ENCODE results near the gene CCDC6. TPM values are rescaled to one million over a fixed set of nuclear protein-coding genes. Genes with fewer than 3 reads are reported as not detected.

CCDC6 gene
- polyA plus RNA-seq, 3 donors, result 4.2 to 13.5 (median 6.2) TPM

GRCh38 chr10:59878915-59879314 is 27.4 kb downstream of the CCDC6 start:
- H3K9me3 Mint-ChIP-seq, result no peaks in the 10 kb centered on the region
- Histone ChIP-seq H3K36me3 (replicated peaks in 1 of 2; ENCODE audit: control insufficient read depth in 1 of 2, insufficient read depth in 2 of 2, low read length in 2 of 2) (no peaks in the 10 kb centered on the region), H3K9ac (ENCODE audit: insufficient read depth, low read length, poor library complexity, severe bottlenecking) (no peak overlapping the region), H2AFZ (ENCODE audit: insufficient read depth, low read depth, low read length, poor library complexity, severe bottlenecking) (no peak overlapping the region), H3K4me3 (replicated peaks in 1 of 3; ENCODE audit: low read depth in 2 of 3, low read length in 3 of 3) (no peak overlapping the region), H4K20me1 (ENCODE audit: insufficient read depth, low read length) (peaks cover 91% of the 10 kb centered on the region), H3K79me2 (ENCODE audit: insufficient read depth, low read length) (peaks cover 95% of the 10 kb centered on the region), H3K27me3 (ENCODE audit: control insufficient read depth in 2 of 2, insufficient read depth in 2 of 2, low read length in 2 of 2) (no peaks in the 10 kb centered on the region), H3K27ac (ENCODE audit: low read depth in 1 of 2, low read length in 2 of 2) (no peak overlapping the region), H3K4me1 (ENCODE audit: control insufficient read depth in 1 of 2, insufficient read depth in 2 of 2, low read length in 2 of 2) (peaks cover 15 to 27% of the 10 kb centered on the region in 2 donors), H3K9me3 (replicated peaks in 1 of 2; ENCODE audit: control insufficient read depth in 1 of 2, insufficient read depth in 1 of 2, low read length in 2 of 2) (no peaks in the 10 kb centered on the region), H3K4me2 (replicated peaks; ENCODE audit: extremely low read depth, low read length, poor library complexity, severe bottlenecking) (no peak overlapping the region)
- H3K27me3 Mint-ChIP-seq (ENCODE audit: low read depth in 3 of 3), result peaks cover 0 to 4% (median 2%) of the 10 kb centered on the region in 3 donors
- no peak for DNase-seq
- TF ChIP-seq CTCF (IDR thresholded peaks at IDR 0.05), result no peak
- intact Hi-C loops (cut with micrococcal nuclease), result loop anchor here in 1 of 2 donors (10.0 kb wide), 1 partner anchor 156 kb away; no protein-coding TSS in a partner anchor
- no CpG with 5 or more reads among the region's 2 CpGs for WGBS (ENCODE audit: insufficient coverage)
- H3K27ac Mint-ChIP-seq, result no peak overlapping the region
- no peak overlapping the region for H3K4me3 Mint-ChIP-seq
- peaks cover 7 to 10% of the 10 kb centered on the region in 2 donors for H3K36me3 Mint-ChIP-seq
- H3K4me1 Mint-ChIP-seq, result peaks cover 43% of the 10 kb centered on the region

GRCh38 chr10:59878289-59878688 is 28.1 kb downstream of the CCDC6 start:
- no peak for TF ChIP-seq CTCF (IDR thresholded peaks at IDR 0.05)
- Histone ChIP-seq H3K27me3 (ENCODE audit: control insufficient read depth in 2 of 2, insufficient read depth in 2 of 2, low read length in 2 of 2) (no peaks in the 10 kb centered on the region), H3K4me2 (replicated peaks; ENCODE audit: extremely low read depth, low read length, poor library complexity, severe bottlenecking) (no peak overlapping the region), H3K4me1 (ENCODE audit: control insufficient read depth in 1 of 2, insufficient read depth in 2 of 2, low read length in 2 of 2) (peaks cover 15 to 24% of the 10 kb centered on the region in 2 donors), H3K4me3 (replicated peaks in 1 of 3; ENCODE audit: low read depth in 2 of 3, low read length in 3 of 3) (no peak overlapping the region), H2AFZ (ENCODE audit: insufficient read depth, low read depth, low read length, poor library complexity, severe bottlenecking) (no peak overlapping the region), H3K79me2 (ENCODE audit: insufficient read depth, low read length) (peaks cover 95% of the 10 kb centered on the region), H3K27ac (ENCODE audit: low read depth in 1 of 2, low read length in 2 of 2) (no peak overlapping the region), H3K36me3 (replicated peaks in 1 of 2; ENCODE audit: control insufficient read depth in 1 of 2, insufficient read depth in 2 of 2, low read length in 2 of 2) (no peaks in the 10 kb centered on the region), H3K9ac (ENCODE audit: insufficient read depth, low read length, poor library complexity, severe bottlenecking) (no peak overlapping the region), H3K9me3 (replicated peaks in 1 of 2; ENCODE audit: control insufficient read depth in 1 of 2, insufficient read depth in 1 of 2, low read length in 2 of 2) (no peaks in the 10 kb centered on the region), H4K20me1 (ENCODE audit: insufficient read depth, low read length) (peaks cover 93% of the 10 kb centered on the region)
- Mint-ChIP-seq H3K9me3 (no peaks in the 10 kb centered on the region), H3K27me3 (ENCODE audit: low read depth in 3 of 3) (peaks cover 0 to 4% (median 2%) of the 10 kb centered on the region in 3 donors), H3K27ac (no peak overlapping the region), H3K36me3 (peaks cover 7 to 10% of the 10 kb centered on the region in 2 donors), H3K4me3 (no peak overlapping the region), H3K4me1 (peaks cover 44% of the 10 kb centered on the region)
- intact Hi-C loops (cut with micrococcal nuclease), result loop anchor here in 1 of 2 donors (10.0 kb wide), 1 partner anchor 157 kb away; no protein-coding TSS in a partner anchor
- WGBS (ENCODE audit: insufficient coverage), result no CpG with 5 or more reads among the region's 2 CpGs
- DNase-seq, result no peak
